Measurements from ENCODE around the gene TMEM150B. TPM values are rescaled to one million over a fixed set of nuclear protein-coding genes. Genes with fewer than 3 reads are reported as not detected.

Gene TMEM150B
- total and polyA plus RNA-seq, 2 of the 13 experiments (the other 11 are each of a cell fraction or from before 2014, with no cell fraction given) = 1.3 to 1.8 TPM

DNA sequence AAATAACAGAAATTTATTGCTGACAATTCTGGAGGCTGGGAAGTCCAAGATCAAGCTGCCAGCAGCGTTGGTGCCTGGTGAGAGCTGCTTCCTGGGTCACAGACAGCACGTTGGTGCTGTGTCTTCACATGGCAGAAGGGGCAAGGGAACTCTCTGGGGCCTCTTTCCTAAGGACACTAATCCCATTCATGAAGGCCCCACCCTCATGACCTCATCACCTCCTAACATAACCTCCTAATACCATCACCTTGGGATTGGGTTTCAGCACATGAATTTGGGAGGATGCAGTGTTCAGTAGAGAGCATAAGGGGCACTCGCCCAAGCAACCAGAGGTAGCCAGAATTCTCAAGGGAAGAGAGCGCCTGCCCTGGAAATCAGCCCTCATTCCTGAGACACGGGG lies 15.7 kb downstream of the TMEM150B start:
- Histone ChIP-seq H3K4me1 (ENCODE audit: insufficient read depth, low read length) (peaks cover 14% of the 10 kb centered on the region), H3K36me3 (replicated peaks in 1 of 2; ENCODE audit: control insufficient read depth in 1 of 2, insufficient read depth in 2 of 2, low read length in 2 of 2) (no peaks in the 10 kb centered on the region), H3K9ac (ENCODE audit: insufficient read depth, low read depth, low read length) (no peak overlapping the region), H3K27ac (ENCODE audit: extremely low read length, insufficient read depth, low read length) (no peak overlapping the region), H4K20me1 (ENCODE audit: insufficient read depth, low read length) (no peaks in the 10 kb centered on the region), H3K79me2 (ENCODE audit: insufficient read depth, low read length) (no peaks in the 10 kb centered on the region), H2AFZ (ENCODE audit: low read length) (no peak overlapping the region), H3K4me2 (ENCODE audit: low read depth, low read length) (peak overlapping the region; percentile 28; the same call in 1 of the 2 replicates), H3K27me3 (ENCODE audit: control insufficient read depth in 1 of 2, insufficient read depth in 2 of 2, low read length in 2 of 2) (peaks cover 0 to 5% of the 10 kb centered on the region in 2 experiments; a peak in 1 of 5 replicates), H3K9me3 (ENCODE audit: low read length) (no peaks in the 10 kb centered on the region), H3K4me3 (replicated peaks in 1 of 3; ENCODE audit: insufficient read depth in 1 of 3, low read depth in 2 of 3, low read length in 3 of 3) (no peak overlapping the region; a peak in 1 of 6 replicates)
- in situ Hi-C loops (cut with HindIII; ENCODE audit: extremely low pct_ligation_motif_present, low pct_unique_long_range_greater_than_20kb) = no loop called here
- no peak for ATAC-seq
- ChIA-PET POLR2A (interaction anchor here (1.0 kb wide), 1 partner anchor 98 kb away, joined by 3 read pairs; the partner anchor contains the start of gene UBE2S), CTCF (ENCODE audit: low intra/inter-chr PET ratio, low total read pairs) (no interaction called here)
- TF ChIP-seq KAT7 (CRISPR knock-in tag; IDR thresholded peaks at IDR 0.05; ENCODE audit: borderline replicate concordance) (no peak), SIN3A (IDR thresholded peaks at IDR 0.05; ENCODE audit: borderline replicate concordance, low read depth, low read length) (no peak), WIZ (CRISPR knock-in tag; IDR thresholded peaks at IDR 0.05) (no peak), ZNF264 (CRISPR knock-in tag; IDR thresholded peaks at IDR 0.05) (peak; percentile 99), HNRNPL (IDR thresholded peaks at IDR 0.05; ENCODE audit: low read depth, low read length) (no peak), NAIF1 (CRISPR knock-in tag; IDR thresholded peaks at IDR 0.05; ENCODE audit: borderline replicate concordance) (no peak), ZMYM3 (CRISPR knock-in tag; IDR thresholded peaks at IDR 0.05) (0 out of 2 replicates have a peak, but pooled peaks have one; percentile 29), ZNF354B (CRISPR knock-in tag; IDR thresholded peaks at IDR 0.05) (no peak), NRL (CRISPR knock-in tag; IDR thresholded peaks at IDR 0.05; ENCODE audit: borderline replicate concordance) (no peak), ZNF670 (CRISPR knock-in tag; IDR thresholded peaks at IDR 0.05; ENCODE audit: borderline replicate concordance) (no peak), ZNF564 (CRISPR knock-in tag; IDR thresholded peaks at IDR 0.05) (0 out of 2 replicates have a peak, but pooled peaks have one; percentile 68), TAF1 (CRISPR knock-in tag; IDR thresholded peaks at IDR 0.05) (no peak)
- TF ChIP-seq, protein P1, sequence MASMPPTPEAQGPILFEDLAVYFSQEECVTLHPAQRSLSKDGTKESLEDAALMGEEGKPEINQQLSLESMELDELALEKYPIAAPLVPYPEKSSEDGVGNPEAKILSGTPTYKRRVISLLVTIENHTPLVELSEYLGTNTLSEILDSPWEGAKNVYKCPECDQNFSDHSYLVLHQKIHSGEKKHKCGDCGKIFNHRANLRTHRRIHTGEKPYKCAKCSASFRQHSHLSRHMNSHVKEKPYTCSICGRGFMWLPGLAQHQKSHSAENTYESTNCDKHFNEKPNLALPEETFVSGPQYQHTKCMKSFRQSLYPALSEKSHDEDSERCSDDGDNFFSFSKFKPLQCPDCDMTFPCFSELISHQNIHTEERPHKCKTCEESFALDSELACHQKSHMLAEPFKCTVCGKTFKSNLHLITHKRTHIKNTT (CRISPR knock-in tag; IDR thresholded peaks at IDR 0.05) = no peak
- TF ChIP-seq, protein P2, sequence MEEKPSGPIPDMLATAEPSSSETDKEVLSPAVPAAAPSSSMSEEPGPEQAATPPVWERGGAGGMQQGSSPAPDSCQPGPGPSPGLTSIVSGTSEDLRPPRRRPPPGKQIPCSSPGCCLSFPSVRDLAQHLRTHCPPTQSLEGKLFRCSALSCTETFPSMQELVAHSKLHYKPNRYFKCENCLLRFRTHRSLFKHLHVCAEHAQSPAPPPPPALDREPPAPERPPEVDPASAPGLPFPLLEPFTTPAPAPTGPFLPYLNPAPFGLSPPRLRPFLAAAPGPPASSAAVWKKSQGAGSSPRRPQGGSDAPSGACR (CRISPR knock-in tag; IDR thresholded peaks at IDR 0.05) = no peak
- TF ChIP-seq, protein P3, sequence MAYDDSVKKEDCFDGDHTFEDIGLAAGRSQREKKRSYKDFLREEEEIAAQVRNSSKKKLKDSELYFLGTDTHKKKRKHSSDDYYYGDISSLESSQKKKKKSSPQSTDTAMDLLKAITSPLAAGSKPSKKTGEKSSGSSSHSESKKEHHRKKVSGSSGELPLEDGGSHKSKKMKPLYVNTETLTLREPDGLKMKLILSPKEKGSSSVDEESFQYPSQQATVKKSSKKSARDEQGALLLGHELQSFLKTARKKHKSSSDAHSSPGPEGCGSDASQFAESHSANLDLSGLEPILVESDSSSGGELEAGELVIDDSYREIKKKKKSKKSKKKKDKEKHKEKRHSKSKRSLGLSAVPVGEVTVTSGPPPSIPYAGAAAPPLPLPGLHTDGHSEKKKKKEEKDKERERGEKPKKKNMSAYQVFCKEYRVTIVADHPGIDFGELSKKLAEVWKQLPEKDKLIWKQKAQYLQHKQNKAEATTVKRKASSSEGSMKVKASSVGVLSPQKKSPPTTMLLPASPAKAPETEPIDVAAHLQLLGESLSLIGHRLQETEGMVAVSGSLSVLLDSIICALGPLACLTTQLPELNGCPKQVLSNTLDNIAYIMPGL (CRISPR knock-in tag; IDR thresholded peaks at IDR 0.05; ENCODE audit: borderline replicate concordance in 1 of 2, low read depth in 1 of 2) = no peak
- no TSS peak for BruUV-seq (replicated peaks)
- DNase-seq (ENCODE audit: low spot score) = no peak
- no peak for FAIRE-seq
- WGBS (ENCODE audit: low lambda C conversion rate) = 52% methylated on average over 2 of the region's 5 CpGs
- intact Hi-C loops (cut with micrococcal nuclease; ENCODE audit: unreplicated experiment) = no loop called here

Measured in HepG2 (cell line).